ENCODE measurements around the gene GPATCH2.

GRCh38 chr1:217418269-217419193 lies 212.4 kb downstream of the GPATCH2 start:
- no peak for TF ChIP-seq CTCF (IDR thresholded peaks at IDR 0.05; ENCODE audit: insufficient read depth, low read length)
- no peak for TF ChIP-seq POLR2AphosphoS5 (IDR thresholded peaks at IDR 0.05; ENCODE audit: low read depth)
